Measurements from ENCODE around the gene EPG5.

- no peak for TF ChIP-seq CTCF (IDR thresholded peaks at IDR 0.05; ENCODE audit: insufficient read depth, low read length)
- TF ChIP-seq GABPA (IDR thresholded peaks at IDR 0.05; ENCODE audit: low read depth), result no peak
- no peak for TF ChIP-seq REST (IDR thresholded peaks at IDR 0.05; ENCODE audit: insufficient replicate concordance, low read depth)
Observed at GRCh38 chr18:45863469-45863868, 103.7 kb downstream of the EPG5 start.
